ENCODE measurements around the gene TMEM221.
A peak's percentile ranks its signal among the peaks of the same experiment; 100 is the strongest.

Gene TMEM221

GRCh38 chr19:17447704-17448130 is 751 bp downstream of the TMEM221 start:
- Histone ChIP-seq H3K4me3 (ENCODE audit: low read length, poor library complexity, severe bottlenecking) (peak overlapping the region; percentile 40), H3K4me2 (ENCODE audit: low read depth, low read length, poor library complexity, severe bottlenecking) (peak overlapping the region; percentile 63), H3K9me3 (ENCODE audit: insufficient read depth, low read depth, low read length) (no peaks in the 10 kb centered on the region)

GRCh38 chr19:17445526-17446165 is 2.8 kb downstream of the TMEM221 start:
- Histone ChIP-seq H3K9me2 (replicated peaks; ENCODE audit: low read depth, low read length) (no peaks in the 10 kb centered on the region), H2AFZ (ENCODE audit: low read length) (no peak overlapping the region), H3K9ac (ENCODE audit: low read depth, low read length, poor library complexity, severe bottlenecking) (no peak overlapping the region), H3K9me3 (ENCODE audit: insufficient read depth, low read depth, low read length) (no peaks in the 10 kb centered on the region), H3K27me3 (ENCODE audit: insufficient read depth, low read length, poor library complexity, severe bottlenecking) (no peaks in the 10 kb centered on the region), H4K20me1 (ENCODE audit: insufficient read depth, low read length, poor library complexity, severe bottlenecking) (no peaks in the 10 kb centered on the region), H3F3A (ENCODE audit: low read depth) (peaks cover 4% of the 10 kb centered on the region; the same call in 1 of the 2 replicates), H3K4me3 (ENCODE audit: low read length, poor library complexity, severe bottlenecking) (no peak overlapping the region), H3K79me2 (ENCODE audit: insufficient read depth, low read length) (no peaks in the 10 kb centered on the region), H3K4me2 (ENCODE audit: low read depth, low read length, poor library complexity, severe bottlenecking) (no peak overlapping the region), H3K36me3 (ENCODE audit: insufficient read depth, low read length) (no peaks in the 10 kb centered on the region), H3K4me1 (ENCODE audit: insufficient read depth, low read length, poor library complexity, severe bottlenecking) (peaks cover 6% of the 10 kb centered on the region)
- TF ChIP-seq CTCF (conservative IDR thresholded peaks at IDR 0.05; ENCODE audit: low read length): no peak
- no peak for TF ChIP-seq EZH2phosphoT487 (IDR thresholded peaks at IDR 0.05; ENCODE audit: borderline replicate concordance)

More at GRCh38 chr19:17447704-17448130, 751 bp downstream of the TMEM221 start:
- Histone ChIP-seq H3K4me1 (ENCODE audit: insufficient read depth, low read length, poor library complexity, severe bottlenecking) (peaks cover 12% of the 10 kb centered on the region), H3K9me2 (replicated peaks; ENCODE audit: low read depth, low read length) (no peaks in the 10 kb centered on the region), H3K36me3 (ENCODE audit: insufficient read depth, low read length) (no peaks in the 10 kb centered on the region), H3K79me2 (ENCODE audit: insufficient read depth, low read length) (no peaks in the 10 kb centered on the region), H4K20me1 (ENCODE audit: insufficient read depth, low read length, poor library complexity, severe bottlenecking) (no peaks in the 10 kb centered on the region), H3F3A (ENCODE audit: low read depth) (peaks cover 4% of the 10 kb centered on the region; the same call in 1 of the 2 replicates), H2AFZ (ENCODE audit: low read length) (no peak overlapping the region), H3K27me3 (ENCODE audit: insufficient read depth, low read length, poor library complexity, severe bottlenecking) (no peaks in the 10 kb centered on the region), H3K9ac (ENCODE audit: low read depth, low read length, poor library complexity, severe bottlenecking) (no peak overlapping the region)
- TF ChIP-seq EZH2phosphoT487 (IDR thresholded peaks at IDR 0.05; ENCODE audit: borderline replicate concordance) (no peak), CTCF (conservative IDR thresholded peaks at IDR 0.05; ENCODE audit: low read length) (no peak)

DNA sequence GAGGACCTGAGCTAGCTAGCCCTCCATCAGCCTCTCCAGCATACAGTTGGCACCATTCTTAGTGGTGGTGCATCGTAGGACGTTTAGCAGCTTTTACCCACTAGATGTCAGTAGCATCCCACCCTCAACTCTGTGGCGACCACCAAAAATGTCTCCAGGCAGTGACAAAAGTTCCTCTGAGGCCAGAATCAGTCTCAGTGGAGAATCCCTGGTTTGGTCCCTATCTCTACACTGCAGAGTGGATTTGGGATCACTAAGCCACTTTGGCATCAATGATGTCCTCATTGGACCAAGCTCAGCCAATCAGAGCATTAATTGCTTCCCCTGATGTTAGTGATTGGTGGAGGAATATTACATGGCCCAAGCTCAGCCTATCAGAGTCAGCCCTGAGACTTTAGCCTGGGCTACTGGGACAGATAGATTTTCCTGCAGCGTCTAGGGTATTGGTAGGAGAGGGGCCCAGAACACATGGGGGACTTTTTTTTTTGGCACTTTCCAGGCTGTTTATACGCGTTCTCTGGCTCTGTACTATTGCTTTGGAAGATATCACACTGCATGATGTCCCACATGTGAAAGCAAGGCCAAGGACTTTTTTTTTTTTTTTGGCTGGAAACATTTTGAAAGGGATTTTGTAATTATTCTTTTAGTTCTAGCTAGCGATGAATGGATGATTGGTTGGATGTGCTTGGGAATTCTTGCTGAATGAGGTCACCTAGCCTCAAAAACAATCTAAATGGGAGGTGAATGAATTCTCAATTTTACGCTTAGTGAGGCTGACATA is 7.0 kb downstream of the TMEM221 start:
- Histone ChIP-seq H3K9ac (ENCODE audit: low read depth, low read length, poor library complexity, severe bottlenecking) (no peak overlapping the region), H3K9me2 (replicated peaks; ENCODE audit: low read depth, low read length) (no peaks in the 10 kb centered on the region), H2AFZ (ENCODE audit: low read length) (no peak overlapping the region), H3K9me3 (ENCODE audit: insufficient read depth, low read depth, low read length) (no peaks in the 10 kb centered on the region), H3F3A (ENCODE audit: low read depth) (no peaks in the 10 kb centered on the region), H4K20me1 (ENCODE audit: insufficient read depth, low read length, poor library complexity, severe bottlenecking) (no peaks in the 10 kb centered on the region), H3K4me1 (ENCODE audit: insufficient read depth, low read length, poor library complexity, severe bottlenecking) (no peaks in the 10 kb centered on the region), H3K79me2 (ENCODE audit: insufficient read depth, low read length) (no peaks in the 10 kb centered on the region), H3K36me3 (ENCODE audit: insufficient read depth, low read length) (no peaks in the 10 kb centered on the region), H3K4me3 (ENCODE audit: low read length, poor library complexity, severe bottlenecking) (no peak overlapping the region), H3K4me2 (ENCODE audit: low read depth, low read length, poor library complexity, severe bottlenecking) (no peak overlapping the region), H3K27me3 (ENCODE audit: insufficient read depth, low read length, poor library complexity, severe bottlenecking) (no peaks in the 10 kb centered on the region)
- TF ChIP-seq CTCF (conservative IDR thresholded peaks at IDR 0.05; ENCODE audit: low read length) (peak; percentile 77), EZH2phosphoT487 (IDR thresholded peaks at IDR 0.05; ENCODE audit: borderline replicate concordance) (no peak)
